Measurements from ENCODE around the gene DYNLRB1.

- TF ChIP-seq POLR2A (IDR thresholded peaks at IDR 0.05; ENCODE audit: extremely low read depth, insufficient read length) (no peak), CTCF (IDR thresholded peaks at IDR 0.05; ENCODE audit: low read depth, low read length) (no peak)
These were observed 5.6 kb upstream of the DYNLRB1 start for GRCh38 chr20:34510575-34510974.

Data from NB4 (cell line).